HCT116 (cell line): ENCODE data around the gene WBP1. TPM values are rescaled to one million over a fixed set of nuclear protein-coding genes. Genes with fewer than 3 reads are reported as not detected.
"Not testable (repeated sequence)": the region's sequence is repeated elsewhere in the genome, so short reads cannot be mapped to it uniquely, and the experiment has no call there.

ENCODE experiments used
- ATAC-seq: fragments of 200-7000 bp; cut with Tn5 transposase; 2 replicates; pipeline ENCODE4 v1.9.1; 2020; ENCODE audit warnings: mild to moderate bottlenecking, moderate library complexity
- BruUV-seq: library from RNA; stranded (reverse); fragments of 400-500 nt; replicated peaks from 2 replicates; lab custom pipeline; 2021; lab: Mats Ljungman, UMichigan
- CTCF ChIA-PET: fragments of 300-600 bp; sonication (Branson Sonifier 250); formaldehyde crosslinking; loops from one replicate; lab custom pipeline; 2021; ENCODE audit warnings: antibody characterized with exemption; lab: Charles Lee
- POLR2A ChIA-PET: fragments of 300-600, 350-600 bp; sonication (Branson Sonifier 250); formaldehyde crosslinking; loops from one replicate; lab custom pipeline; 2021; ENCODE audit warnings: antibody characterized with exemption; lab: Charles Lee
- RAD21 ChIA-PET, 2 experiments: fragments of 300-600 bp; sonication (Branson Sonifier 250); formaldehyde crosslinking; loops; one replicate each; lab custom pipeline; 2023; ENCODE audit warnings: low total read pairs in 2 of 2; ENCODE audit not compliant: uncharacterized antibody in 2 of 2, unreplicated experiment in 2 of 2, low non-redundant PET in 1 of 2; lab: Charles Lee
- DNase-seq: peaks from one replicate; pipeline ENCODE4 v3.0.0-alpha.2; 2010; ENCODE audit warnings: low read depth, low spot score
- H2AFZ ChIP-seq: fragments of 200-600 bp; shearing (Covaris generic), sonication (generic); 2 replicates; pipeline ENCODE4 v1.6.1; 2017; ENCODE audit warnings: low read depth, mixed run types, mixed read lengths, antibody characterized with exemption, low read length; ENCODE audit not compliant: poor library complexity, severe bottlenecking
- H3K27ac ChIP-seq: 2 replicates; pipeline ENCODE4 v1.5.1; 2012; ENCODE audit warnings: low read depth, low read length
- H3K27me3 ChIP-seq: fragments of 200-600 bp; sonication (generic); 2 replicates; pipeline ENCODE4 v1.6.1; 2016; ENCODE audit warnings: mixed run types, low read length, mixed read lengths; ENCODE audit not compliant: insufficient read depth
- H3K36me3 ChIP-seq, 2 experiments: fragments of 200-500 bp in 1 of 2; fragments of 200-600 bp in 1 of 2; sonication (Bioruptor generic) in 1 of 2; sonication (generic) in 1 of 2; 2 replicates each; pipeline versions ENCODE4 v1.5.1 to v1.6.1; 2014 to 2016; ENCODE audit warnings: low read length in 2 of 2, inconsistent platforms in 1 of 2, mixed read lengths in 1 of 2, mixed run types in 1 of 2; ENCODE audit not compliant: insufficient read depth in 2 of 2, control insufficient read depth in 1 of 2
- H3K4me1 ChIP-seq, 2 experiments: fragments of 200-600 bp in 1 of 2; sonication (generic) in 1 of 2; 2 replicates each; pipeline versions ENCODE4 v1.5.1 to v1.6.1; 2012 to 2017; ENCODE audit warnings: low read length in 2 of 2, inconsistent platforms in 1 of 2, mild to moderate bottlenecking in 1 of 2, mixed read lengths in 1 of 2, mixed run types in 1 of 2, moderate library complexity in 1 of 2; ENCODE audit not compliant: insufficient read depth in 2 of 2, control insufficient read depth in 1 of 2
- H3K4me2 ChIP-seq: fragments of 200-600 bp; sonication (generic); 2 replicates; pipeline ENCODE4 v1.6.1; 2017; ENCODE audit warnings: mixed run types, low read length, mixed read lengths
- H3K4me3 ChIP-seq, 2 experiments: fragments of 200-600 bp in 1 of 2; sonication (generic) in 1 of 2; replicated peaks in 1 of 2; 2 replicates each; pipeline ENCODE4 v1.5.1; 2011 to 2016; ENCODE audit warnings: low read length in 2 of 2, control low read depth in 1 of 2, low read depth in 1 of 2, mild to moderate bottlenecking in 1 of 2, mixed read lengths in 1 of 2, mixed run types in 1 of 2
- H3K79me2 ChIP-seq: fragments of 200-600 bp; sonication (generic); 2 replicates; pipeline ENCODE4 v1.6.1; 2017; ENCODE audit warnings: mild to moderate bottlenecking, mixed run types, low read length, moderate library complexity, mixed read lengths; ENCODE audit not compliant: insufficient read depth
- H3K9ac ChIP-seq: fragments of 200-600 bp; sonication (generic); 2 replicates; pipeline ENCODE4 v1.6.1; 2016; ENCODE audit warnings: low read length, mixed read lengths
- H3K9me2 ChIP-seq: fragments of 200-600 bp; sonication (generic), shearing (Covaris generic); 2 replicates; pipeline ENCODE4 v1.6.1; 2017; ENCODE audit warnings: mixed run types, mild to moderate bottlenecking, moderate library complexity; ENCODE audit not compliant: insufficient read depth
- H3K9me3 ChIP-seq, 2 experiments: fragments of 200-500 bp in 1 of 2; fragments of 200-600 bp in 1 of 2; sonication (Bioruptor generic) in 1 of 2; sonication (generic) in 1 of 2; 2 replicates each; pipeline ENCODE4 v1.6.1; 2014 to 2017; ENCODE audit warnings: low read length in 2 of 2, mixed read lengths in 2 of 2, inconsistent platforms in 1 of 2, low read depth in 1 of 2, mild to moderate bottlenecking in 1 of 2, mixed run types in 1 of 2, moderate library complexity in 1 of 2; ENCODE audit not compliant: control insufficient read depth in 1 of 2, insufficient read depth in 1 of 2
- H4K20me1 ChIP-seq: fragments of 200-600 bp; sonication (generic), shearing (Covaris generic); 2 replicates; pipeline ENCODE4 v1.6.1; 2017; ENCODE audit warnings: mixed run types, mild to moderate bottlenecking, moderate library complexity; ENCODE audit not compliant: insufficient read depth
- CEBPB ChIP-seq: IDR thresholded peaks from 2 replicates; pipeline ENCODE4 v1.6.1; 2012; ENCODE audit warnings: low read depth
- CTCF ChIP-seq, 3 experiments: fragments of 200-600 bp in 1 of 3; sonication (generic) in 1 of 3; IDR thresholded peaks in 2 of 3; conservative IDR thresholded peaks in 1 of 3; 2 replicates each; pipeline ENCODE4 v1.5.1; 2012 to 2017; ENCODE audit warnings: low read depth in 2 of 3, low read length in 2 of 3, antibody characterized with exemption in 1 of 3, borderline replicate concordance in 1 of 3, control low read depth in 1 of 3, mild to moderate bottlenecking in 1 of 3, mixed read lengths in 1 of 3, mixed run types in 1 of 3, moderate library complexity in 1 of 3; ENCODE audit not compliant: insufficient read depth in 1 of 3
- ZNF274 ChIP-seq: fragments of 200-500 bp; sonication (Bioruptor generic); IDR thresholded peaks from 2 replicates; pipeline ENCODE4 v1.6.1; 2014; ENCODE audit warnings: mild to moderate bottlenecking, low read depth, low read length, inconsistent platforms
- intact Hi-C: fragments of 100-400 bp; cut with micrococcal nuclease; formaldehyde crosslinking; loops from 2 replicates; pipeline ENCODE4 v1.10.0; 2022
- total RNA-seq: library from RNA; stranded (reverse); gene quantifications from one replicate; pipeline ENCODE4 v1.2.1, GENCODE V29; 2021; ENCODE audit not compliant: unreplicated experiment

The WBP1 gene
- total RNA-seq, 1 experiment from 2014 or later: 64.7 TPM

GRCh38 chr2:74442483-74443297, 15.5 kb upstream of the WBP1 start:
- DNase-seq, BruUV-seq, H4K20me1 ChIP-seq, H3K9me2 ChIP-seq, intact Hi-C loops, CTCF ChIA-PET, H3K27me3 ChIP-seq, H3K9me3 ChIP-seq: not testable (repeated sequence)
- POLR2A ChIA-PET: interaction anchor here (0.6 to 3.0 kb wide), 9 partner anchors 9 to 62 kb away, joined by 3 to 13 read pairs (median 4); partner anchors contain the start of genes DCTN1, INO80B and WBP1
- peak overlapping the region; percentile 66 to 69 for H3K4me3 ChIP-seq
- H3K9ac ChIP-seq: peak overlapping the region; percentile 78
- ATAC-seq: peak; percentile 10
- H2AFZ ChIP-seq: peak overlapping the region; percentile 13
- H3K79me2 ChIP-seq: peaks cover 31% of the 10 kb centered on the region
- H3K36me3 ChIP-seq: peaks cover 0 to 11% of the 10 kb centered on the region in 2 experiments; a peak in 1 of 4 replicates
- peak overlapping the region; percentile 99 for H3K27ac ChIP-seq
- peak overlapping the region; percentile 91 for H3K4me2 ChIP-seq
- RAD21 ChIA-PET: interaction anchor here in 1 of 2 experiments (0.7 kb wide), 1 partner anchor 16 kb away, joined by 3 read pairs; the partner anchor contains the start of gene WBP1
- peaks cover 29 to 47% of the 10 kb centered on the region in 2 experiments for H3K4me1 ChIP-seq

GRCh38 chr2:74444498-74445318, 13.5 kb upstream of the WBP1 start:
- BruUV-seq: no TSS peak
- H2AFZ ChIP-seq: peak overlapping the region; percentile 13
- H3K79me2 ChIP-seq: peaks cover 10% of the 10 kb centered on the region
- ATAC-seq: no peak
- no peaks in the 10 kb centered on the region for H3K27me3 ChIP-seq
- H3K36me3 ChIP-seq: no peaks in the 10 kb centered on the region
- no peaks in the 10 kb centered on the region for H3K9me2 ChIP-seq
- intact Hi-C loops: no loop called here
- ChIA-PET RAD21 (no interaction called here), POLR2A (interaction anchor here (0.6 to 3.0 kb wide), 2 partner anchors 10 to 13 kb away, joined by 3 to 13 read pairs; partner anchors contain the start of genes INO80B and WBP1), CTCF (no interaction called here)
- no peak overlapping the region for H3K4me3 ChIP-seq
- TF ChIP-seq ZNF274: no peak
- TF ChIP-seq CTCF (IDR thresholded peaks at IDR 0.05 in 2 of 3, conservative IDR thresholded peaks at IDR 0.05 in 1 of 3; ENCODE audit: borderline replicate concordance in 1 of 3, insufficient read depth in 1 of 3, low read depth in 2 of 3, low read length in 2 of 3): no peak
- no peak for TF ChIP-seq CEBPB
- no peak overlapping the region for H3K27ac ChIP-seq
- H3K4me2 ChIP-seq: peak overlapping the region; percentile 61
- DNase-seq: no peak
- no peaks in the 10 kb centered on the region for H3K9me3 ChIP-seq
- H3K9ac ChIP-seq: no peak overlapping the region; the same call in 1 of the 2 replicates
- H3K4me1 ChIP-seq: peaks cover 25 to 38% of the 10 kb centered on the region in 2 experiments
- H4K20me1 ChIP-seq: no peaks in the 10 kb centered on the region; the same call in 1 of the 2 replicates
